GM12864 (cell line): ENCODE data around the gene CRK.

Source experiments
- DNase-seq: peaks from one replicate; pipeline ENCODE4 v3.0.0-alpha.2; 2011; ENCODE audit warnings: low read depth
- H3K4me3 ChIP-seq: 2 replicates; pipeline ENCODE4 v1.5.1; 2011; ENCODE audit warnings: mild to moderate bottlenecking, low read depth, low read length, control low read depth
- TF ChIP-seq, protein P1 (sequence below): IDR thresholded peaks from 2 replicates; pipeline ENCODE4 v1.5.1; 2011; ENCODE audit warnings: low read depth, mild to moderate bottlenecking, moderate library complexity, low read length, control low read depth, inconsistent platforms; ENCODE audit errors: missing control alignments

The CRK gene

GRCh38 chr17:1455797-1456599 is at the start of gene CRK:
TSS of gene CRK (minus strand) at chr17:1456232. CDS start at chr17:1456117, 115 bp downstream.
- TF ChIP-seq, protein P1, sequence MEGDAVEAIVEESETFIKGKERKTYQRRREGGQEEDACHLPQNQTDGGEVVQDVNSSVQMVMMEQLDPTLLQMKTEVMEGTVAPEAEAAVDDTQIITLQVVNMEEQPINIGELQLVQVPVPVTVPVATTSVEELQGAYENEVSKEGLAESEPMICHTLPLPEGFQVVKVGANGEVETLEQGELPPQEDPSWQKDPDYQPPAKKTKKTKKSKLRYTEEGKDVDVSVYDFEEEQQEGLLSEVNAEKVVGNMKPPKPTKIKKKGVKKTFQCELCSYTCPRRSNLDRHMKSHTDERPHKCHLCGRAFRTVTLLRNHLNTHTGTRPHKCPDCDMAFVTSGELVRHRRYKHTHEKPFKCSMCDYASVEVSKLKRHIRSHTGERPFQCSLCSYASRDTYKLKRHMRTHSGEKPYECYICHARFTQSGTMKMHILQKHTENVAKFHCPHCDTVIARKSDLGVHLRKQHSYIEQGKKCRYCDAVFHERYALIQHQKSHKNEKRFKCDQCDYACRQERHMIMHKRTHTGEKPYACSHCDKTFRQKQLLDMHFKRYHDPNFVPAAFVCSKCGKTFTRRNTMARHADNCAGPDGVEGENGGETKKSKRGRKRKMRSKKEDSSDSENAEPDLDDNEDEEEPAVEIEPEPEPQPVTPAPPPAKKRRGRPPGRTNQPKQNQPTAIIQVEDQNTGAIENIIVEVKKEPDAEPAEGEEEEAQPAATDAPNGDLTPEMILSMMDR = no peak
- peak; percentile 68 for DNase-seq
- H3K4me3 ChIP-seq = peak within 1 kb of the TSS; percentile 99

DNA sequence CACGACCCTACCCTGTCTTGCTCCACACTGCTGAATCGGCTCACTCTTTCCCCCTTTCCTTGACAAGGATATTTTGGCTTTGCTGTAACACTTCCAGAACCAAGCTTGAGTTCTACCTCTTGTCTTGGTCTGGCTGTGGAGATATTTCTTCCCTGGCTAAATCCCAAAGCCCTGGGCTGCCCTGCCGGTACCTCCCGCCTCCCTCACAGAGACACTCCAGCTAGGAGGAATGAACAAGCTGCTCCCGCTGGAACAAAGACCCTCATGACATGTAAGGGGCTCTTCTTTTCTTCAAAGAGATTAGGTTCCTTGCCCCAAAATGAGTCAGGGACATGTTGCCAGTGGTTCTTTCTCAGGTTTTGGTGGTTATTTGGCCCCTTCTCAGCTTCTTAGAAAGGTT is 49.6 kb upstream of the CRK start:
- TF ChIP-seq, protein P1 = no peak
- no peak for DNase-seq
- H3K4me3 ChIP-seq = no peak overlapping the region

DNA sequence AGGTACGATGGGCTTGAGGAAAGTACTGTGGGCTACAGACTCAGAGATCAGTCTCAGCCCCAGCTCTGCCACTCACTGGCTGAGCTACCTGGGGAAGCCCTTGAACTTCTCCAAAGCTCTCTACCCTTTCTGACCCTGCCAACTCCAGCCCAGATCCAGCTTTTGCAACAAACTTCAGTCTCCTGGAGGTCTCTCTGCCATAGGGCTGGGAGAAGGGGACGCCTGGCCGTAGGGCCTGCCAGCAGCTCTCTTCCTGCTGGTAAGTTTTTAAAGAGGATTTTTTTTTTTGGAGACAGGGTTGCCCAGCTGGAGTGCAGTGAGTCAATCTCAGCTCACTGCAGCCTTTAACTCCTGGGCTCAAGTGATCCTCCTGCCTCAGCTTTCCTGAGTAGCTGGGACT is 48.8 kb upstream of the CRK start:
- TF ChIP-seq, protein P1 = no peak
- H3K4me3 ChIP-seq = no peak overlapping the region
- DNase-seq = no peak

DNA sequence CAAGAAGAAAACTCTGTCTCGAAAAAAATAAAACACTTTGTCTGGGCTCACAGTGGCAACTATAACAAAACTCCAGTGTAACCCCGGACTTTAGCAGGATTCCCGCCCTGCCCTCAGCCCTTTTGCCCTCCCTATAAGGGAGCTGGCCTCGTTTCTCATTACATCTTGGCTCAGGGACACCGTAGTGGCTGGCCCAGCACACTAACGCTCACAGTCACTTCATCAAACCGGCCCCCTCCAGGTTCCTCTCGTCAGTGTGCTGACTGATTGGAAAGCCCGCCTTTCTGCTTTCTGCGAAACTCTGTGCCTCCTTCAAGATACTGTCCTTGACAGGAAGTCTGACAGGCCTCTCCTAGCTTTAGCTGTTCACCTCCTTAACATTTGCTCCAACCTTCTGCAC is 47.7 kb upstream of the CRK start:
- H3K4me3 ChIP-seq = no peak overlapping the region
- TF ChIP-seq, protein P1 = no peak
- DNase-seq = no peak

- no peak overlapping the region for H3K4me3 ChIP-seq
- TF ChIP-seq, protein P1 = no peak
- no peak for DNase-seq
These were observed 42.8 kb upstream of the CRK start for GRCh38 chr17:1498869-1499268.

DNA sequence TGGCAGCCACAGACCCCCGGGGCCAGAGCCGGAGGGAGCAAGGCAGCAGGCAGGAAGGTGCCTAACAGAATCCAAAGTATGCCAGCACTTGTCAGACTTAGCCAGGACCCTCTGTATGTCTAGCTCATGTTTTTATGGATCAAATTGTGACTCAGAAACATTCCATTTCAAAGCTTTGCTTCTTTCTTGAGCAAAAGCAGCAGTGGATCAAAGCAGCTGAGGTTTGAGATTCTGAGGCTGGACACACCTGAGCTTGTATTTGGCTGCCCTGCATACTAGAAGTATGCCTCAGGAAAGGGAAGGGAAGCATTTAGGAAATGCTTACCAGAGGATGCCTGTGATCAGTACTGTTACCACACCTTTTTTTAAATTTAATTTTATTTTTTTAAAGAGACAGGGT is 42.2 kb upstream of the CRK start:
- no peak for DNase-seq
- TF ChIP-seq, protein P1 = no peak
- H3K4me3 ChIP-seq = no peak overlapping the region

- DNase-seq = no peak
- TF ChIP-seq, protein P1 = no peak
- no peak overlapping the region for H3K4me3 ChIP-seq
These were observed 41.8 kb upstream of the CRK start for GRCh38 chr17:1497831-1498230.
